IMR-90 (cell line): ENCODE results near the gene ASF1B.
"Not testable (repeated sequence)": the region's sequence is repeated elsewhere in the genome, so short reads cannot be mapped to it uniquely, and the experiment has no call there.

ENCODE experiments used
- CTCF ChIP-seq: conservative IDR thresholded peaks from 2 replicates; pipeline ENCODE4 v1.5.1; 2012; ENCODE audit warnings: mild to moderate bottlenecking, low read depth, low read length, improper control_type of control experiment
- SMC3 ChIP-seq: fragments of 150-350 bp; IDR thresholded peaks from 2 replicates; pipeline ENCODE4 v1.6.1; 2016; ENCODE audit warnings: low read depth, mild to moderate bottlenecking, antibody characterized with exemption, low read length, moderate library complexity

- not testable (repeated sequence) for TF ChIP-seq CTCF, SMC3
Observed at GRCh38 chr19:14185691-14186090, 49.3 kb upstream of the ASF1B start.
